ENCODE results near the gene ARRB1. TPM values are rescaled to one million over a fixed set of nuclear protein-coding genes. Genes with fewer than 3 reads are reported as not detected.

The ARRB1 gene
- total and polyA plus RNA-seq, 9 of the 15 experiments (the other 6 are each of a cell fraction or from before 2014, with no cell fraction given) = 6.6 to 45.4 (median 28.5) TPM

DNA sequence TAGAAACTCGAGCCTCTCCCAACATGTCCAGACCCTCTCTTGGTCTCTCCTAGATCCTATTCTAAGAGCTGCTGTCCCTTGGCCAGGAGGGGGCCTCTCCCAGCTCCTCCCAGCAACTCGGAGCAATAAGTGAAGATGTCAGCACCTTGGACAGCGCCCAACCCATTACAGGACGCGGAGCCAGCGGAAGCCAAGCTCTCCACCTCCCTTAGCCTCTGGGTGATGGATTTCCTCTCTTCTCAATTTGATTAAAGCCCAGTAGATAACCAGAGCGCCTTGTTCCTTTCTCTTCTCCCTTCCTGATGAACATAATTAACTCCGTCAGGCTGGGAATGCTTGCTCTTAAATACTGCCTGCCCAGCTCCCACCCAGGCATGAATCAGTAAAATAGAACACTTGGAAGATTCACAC, 137.0 kb downstream of the ARRB1 start (continued):
- TF ChIP-seq, protein P1, sequence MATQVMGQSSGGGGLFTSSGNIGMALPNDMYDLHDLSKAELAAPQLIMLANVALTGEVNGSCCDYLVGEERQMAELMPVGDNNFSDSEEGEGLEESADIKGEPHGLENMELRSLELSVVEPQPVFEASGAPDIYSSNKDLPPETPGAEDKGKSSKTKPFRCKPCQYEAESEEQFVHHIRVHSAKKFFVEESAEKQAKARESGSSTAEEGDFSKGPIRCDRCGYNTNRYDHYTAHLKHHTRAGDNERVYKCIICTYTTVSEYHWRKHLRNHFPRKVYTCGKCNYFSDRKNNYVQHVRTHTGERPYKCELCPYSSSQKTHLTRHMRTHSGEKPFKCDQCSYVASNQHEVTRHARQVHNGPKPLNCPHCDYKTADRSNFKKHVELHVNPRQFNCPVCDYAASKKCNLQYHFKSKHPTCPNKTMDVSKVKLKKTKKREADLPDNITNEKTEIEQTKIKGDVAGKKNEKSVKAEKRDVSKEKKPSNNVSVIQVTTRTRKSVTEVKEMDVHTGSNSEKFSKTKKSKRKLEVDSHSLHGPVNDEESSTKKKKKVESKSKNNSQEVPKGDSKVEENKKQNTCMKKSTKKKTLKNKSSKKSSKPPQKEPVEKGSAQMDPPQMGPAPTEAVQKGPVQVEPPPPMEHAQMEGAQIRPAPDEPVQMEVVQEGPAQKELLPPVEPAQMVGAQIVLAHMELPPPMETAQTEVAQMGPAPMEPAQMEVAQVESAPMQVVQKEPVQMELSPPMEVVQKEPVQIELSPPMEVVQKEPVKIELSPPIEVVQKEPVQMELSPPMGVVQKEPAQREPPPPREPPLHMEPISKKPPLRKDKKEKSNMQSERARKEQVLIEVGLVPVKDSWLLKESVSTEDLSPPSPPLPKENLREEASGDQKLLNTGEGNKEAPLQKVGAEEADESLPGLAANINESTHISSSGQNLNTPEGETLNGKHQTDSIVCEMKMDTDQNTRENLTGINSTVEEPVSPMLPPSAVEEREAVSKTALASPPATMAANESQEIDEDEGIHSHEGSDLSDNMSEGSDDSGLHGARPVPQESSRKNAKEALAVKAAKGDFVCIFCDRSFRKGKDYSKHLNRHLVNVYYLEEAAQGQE (IDR thresholded peaks at IDR 0.05; ENCODE audit: borderline replicate concordance) = peak; percentile 100
- TF ChIP-seq, protein P1 (CRISPR knock-in tag; IDR thresholded peaks at IDR 0.05; ENCODE audit: low read depth) = peak; percentile 99
- TF ChIP-seq ZBTB17 (CRISPR knock-in tag; IDR thresholded peaks at IDR 0.05) (0 out of 2 replicates have a peak, but pooled peaks have one; percentile 28), SMAD4 (CRISPR knock-in tag; conservative IDR thresholded peaks at IDR 0.05) (peak; percentile 65), PURB (CRISPR knock-in tag; IDR thresholded peaks at IDR 0.05; ENCODE audit: low read depth) (no peak), YBX1 (IDR thresholded peaks at IDR 0.05) (no peak), ILK (tag; IDR thresholded peaks at IDR 0.05; ENCODE audit: borderline replicate concordance, low read depth) (no peak), ZNF584 (CRISPR knock-in tag; IDR thresholded peaks at IDR 0.05; ENCODE audit: low read depth) (peak; percentile 74; the same call in 1 of the 2 replicates), GABPB1 (CRISPR knock-in tag; IDR thresholded peaks at IDR 0.05) (peak; percentile 74)
- TF ChIP-seq, protein P2, sequence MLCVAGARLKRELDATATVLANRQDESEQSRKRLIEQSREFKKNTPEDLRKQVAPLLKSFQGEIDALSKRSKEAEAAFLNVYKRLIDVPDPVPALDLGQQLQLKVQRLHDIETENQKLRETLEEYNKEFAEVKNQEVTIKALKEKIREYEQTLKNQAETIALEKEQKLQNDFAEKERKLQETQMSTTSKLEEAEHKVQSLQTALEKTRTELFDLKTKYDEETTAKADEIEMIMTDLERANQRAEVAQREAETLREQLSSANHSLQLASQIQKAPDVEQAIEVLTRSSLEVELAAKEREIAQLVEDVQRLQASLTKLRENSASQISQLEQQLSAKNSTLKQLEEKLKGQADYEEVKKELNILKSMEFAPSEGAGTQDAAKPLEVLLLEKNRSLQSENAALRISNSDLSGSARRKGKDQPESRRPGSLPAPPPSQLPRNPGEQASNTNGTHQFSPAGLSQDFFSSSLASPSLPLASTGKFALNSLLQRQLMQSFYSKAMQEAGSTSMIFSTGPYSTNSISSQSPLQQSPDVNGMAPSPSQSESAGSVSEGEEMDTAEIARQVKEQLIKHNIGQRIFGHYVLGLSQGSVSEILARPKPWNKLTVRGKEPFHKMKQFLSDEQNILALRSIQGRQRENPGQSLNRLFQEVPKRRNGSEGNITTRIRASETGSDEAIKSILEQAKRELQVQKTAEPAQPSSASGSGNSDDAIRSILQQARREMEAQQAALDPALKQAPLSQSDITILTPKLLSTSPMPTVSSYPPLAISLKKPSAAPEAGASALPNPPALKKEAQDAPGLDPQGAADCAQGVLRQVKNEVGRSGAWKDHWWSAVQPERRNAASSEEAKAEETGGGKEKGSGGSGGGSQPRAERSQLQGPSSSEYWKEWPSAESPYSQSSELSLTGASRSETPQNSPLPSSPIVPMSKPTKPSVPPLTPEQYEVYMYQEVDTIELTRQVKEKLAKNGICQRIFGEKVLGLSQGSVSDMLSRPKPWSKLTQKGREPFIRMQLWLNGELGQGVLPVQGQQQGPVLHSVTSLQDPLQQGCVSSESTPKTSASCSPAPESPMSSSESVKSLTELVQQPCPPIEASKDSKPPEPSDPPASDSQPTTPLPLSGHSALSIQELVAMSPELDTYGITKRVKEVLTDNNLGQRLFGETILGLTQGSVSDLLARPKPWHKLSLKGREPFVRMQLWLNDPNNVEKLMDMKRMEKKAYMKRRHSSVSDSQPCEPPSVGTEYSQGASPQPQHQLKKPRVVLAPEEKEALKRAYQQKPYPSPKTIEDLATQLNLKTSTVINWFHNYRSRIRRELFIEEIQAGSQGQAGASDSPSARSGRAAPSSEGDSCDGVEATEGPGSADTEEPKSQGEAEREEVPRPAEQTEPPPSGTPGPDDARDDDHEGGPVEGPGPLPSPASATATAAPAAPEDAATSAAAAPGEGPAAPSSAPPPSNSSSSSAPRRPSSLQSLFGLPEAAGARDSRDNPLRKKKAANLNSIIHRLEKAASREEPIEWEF (CRISPR knock-in tag; IDR thresholded peaks at IDR 0.05) = no peak
